ENCODE measurements around the gene VPS37C. TPM values are rescaled to one million over a fixed set of nuclear protein-coding genes. Genes with fewer than 3 reads are reported as not detected.

The VPS37C gene
- total and polyA plus RNA-seq, 4 donors, result 14.8 to 35.8 (median 22.3) TPM

DNA sequence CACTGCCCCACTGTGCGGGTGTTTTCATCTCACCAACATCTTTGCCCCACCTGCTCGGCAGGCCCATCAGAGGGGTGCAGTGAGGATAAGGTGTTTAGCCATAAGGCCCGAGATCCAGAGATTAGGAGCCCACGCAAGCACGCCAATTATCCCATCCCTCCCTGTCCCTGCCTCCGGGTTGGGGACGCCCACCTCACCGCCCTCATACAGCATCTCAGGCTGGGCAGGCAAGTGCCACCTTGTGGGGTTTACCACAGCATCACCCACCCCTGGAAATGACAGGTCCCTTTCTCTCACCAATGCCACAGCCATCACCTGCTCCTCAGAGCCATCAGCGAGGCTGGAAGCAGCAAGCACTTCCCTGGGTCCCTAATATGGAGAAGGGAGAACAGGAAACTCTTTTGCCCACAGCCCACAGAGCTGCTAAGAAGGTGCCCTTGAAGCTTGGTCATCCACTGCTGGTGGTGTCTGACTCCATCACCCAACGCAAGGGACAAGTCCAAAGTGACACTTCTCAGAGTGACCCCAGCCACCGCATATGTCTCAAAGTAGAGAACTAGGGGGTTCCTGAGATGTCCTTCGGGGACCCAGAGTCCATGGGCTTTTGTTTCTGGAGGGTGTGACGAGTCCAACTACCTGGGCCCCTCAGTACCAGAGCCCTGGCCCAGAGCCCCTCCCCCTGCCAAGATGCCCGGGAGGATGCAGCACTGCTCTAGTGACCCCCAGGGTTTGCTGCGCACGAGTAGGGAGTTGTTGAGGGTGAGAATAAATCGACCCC, 15.8 kb downstream of the VPS37C start:
- Histone ChIP-seq H3K4me3 (no peak overlapping the region), H3K9ac (ENCODE audit: insufficient read depth in 1 of 2, low read length in 2 of 2) (no peak overlapping the region), H3K9me3 (ENCODE audit: control insufficient read depth in 4 of 4, insufficient read depth in 3 of 4, low read length in 3 of 4) (no peaks in the 10 kb centered on the region), H3K27me3 (ENCODE audit: control insufficient read depth in 3 of 3, insufficient read depth in 3 of 3, low read length in 2 of 3) (no peaks in the 10 kb centered on the region), H3K27ac (ENCODE audit: low read depth in 1 of 2, low read length in 1 of 2) (no peak overlapping the region), H3K36me3 (ENCODE audit: control insufficient read depth in 4 of 4, insufficient read depth in 4 of 4, low read length in 4 of 4) (peaks cover 0 to 1% (median 0%) of the 10 kb centered on the region in 4 donors), H3K4me1 (ENCODE audit: control insufficient read depth in 5 of 5, insufficient read depth in 5 of 5, low read length in 5 of 5) (peaks cover 0 to 45% (median 13%) of the 10 kb centered on the region in 5 donors)
- ATAC-seq (ENCODE audit: insufficient read depth, low FRiP score), result no peak
- TF ChIP-seq, protein P1, sequence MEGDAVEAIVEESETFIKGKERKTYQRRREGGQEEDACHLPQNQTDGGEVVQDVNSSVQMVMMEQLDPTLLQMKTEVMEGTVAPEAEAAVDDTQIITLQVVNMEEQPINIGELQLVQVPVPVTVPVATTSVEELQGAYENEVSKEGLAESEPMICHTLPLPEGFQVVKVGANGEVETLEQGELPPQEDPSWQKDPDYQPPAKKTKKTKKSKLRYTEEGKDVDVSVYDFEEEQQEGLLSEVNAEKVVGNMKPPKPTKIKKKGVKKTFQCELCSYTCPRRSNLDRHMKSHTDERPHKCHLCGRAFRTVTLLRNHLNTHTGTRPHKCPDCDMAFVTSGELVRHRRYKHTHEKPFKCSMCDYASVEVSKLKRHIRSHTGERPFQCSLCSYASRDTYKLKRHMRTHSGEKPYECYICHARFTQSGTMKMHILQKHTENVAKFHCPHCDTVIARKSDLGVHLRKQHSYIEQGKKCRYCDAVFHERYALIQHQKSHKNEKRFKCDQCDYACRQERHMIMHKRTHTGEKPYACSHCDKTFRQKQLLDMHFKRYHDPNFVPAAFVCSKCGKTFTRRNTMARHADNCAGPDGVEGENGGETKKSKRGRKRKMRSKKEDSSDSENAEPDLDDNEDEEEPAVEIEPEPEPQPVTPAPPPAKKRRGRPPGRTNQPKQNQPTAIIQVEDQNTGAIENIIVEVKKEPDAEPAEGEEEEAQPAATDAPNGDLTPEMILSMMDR (IDR thresholded peaks at IDR 0.05; ENCODE audit: control extremely low read depth, extremely low read depth), result no peak
- WGBS, 2 donors, result 85 to 88% methylated on average over 17 of the region's 17 CpGs
- peak in 1 of 3 donors; percentile 8 for DNase-seq

DNA sequence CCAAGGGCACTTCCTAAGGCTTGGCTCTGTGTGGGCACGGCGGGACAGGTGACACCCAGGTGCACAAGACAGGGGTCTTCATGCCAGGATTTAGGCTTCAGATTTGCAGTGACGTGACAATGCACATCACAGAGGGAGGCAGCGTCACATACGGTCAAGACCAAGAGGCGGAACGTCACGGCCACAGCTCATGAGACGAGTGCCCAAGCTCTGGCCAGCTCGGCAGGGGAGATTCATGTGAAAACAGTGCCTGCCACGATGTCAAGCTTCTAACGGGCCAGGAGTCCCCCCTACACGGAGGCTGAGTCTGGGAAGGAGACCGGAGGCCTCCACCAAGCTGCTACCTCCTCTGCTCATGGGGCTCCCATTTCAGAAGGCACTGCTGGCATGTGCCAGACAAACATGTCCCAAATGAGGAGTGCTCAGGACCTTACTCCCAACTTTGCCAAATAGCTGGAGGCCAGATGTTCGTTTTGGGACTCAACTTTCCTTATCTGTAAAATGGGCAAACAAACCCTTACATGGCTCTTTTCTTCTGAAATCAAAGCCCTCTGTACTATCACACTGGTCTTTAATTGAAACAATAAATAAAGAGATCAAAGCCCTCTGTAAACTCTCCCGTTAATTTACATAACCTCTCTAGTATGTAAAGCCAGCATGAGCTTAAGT, 16.6 kb downstream of the VPS37C start:
- 92 to 96% methylated on average over 16 of the region's 16 CpGs for WGBS, 2 donors
- Histone ChIP-seq H3K9me3 (ENCODE audit: control insufficient read depth in 4 of 4, insufficient read depth in 3 of 4, low read length in 3 of 4) (no peaks in the 10 kb centered on the region), H3K36me3 (ENCODE audit: control insufficient read depth in 4 of 4, insufficient read depth in 4 of 4, low read length in 4 of 4) (peaks cover 0 to 1% (median 0%) of the 10 kb centered on the region in 4 donors), H3K27ac (ENCODE audit: low read depth in 1 of 2, low read length in 1 of 2) (no peak overlapping the region), H3K4me1 (ENCODE audit: control insufficient read depth in 5 of 5, insufficient read depth in 5 of 5, low read length in 5 of 5) (peaks cover 4 to 38% (median 6%) of the 10 kb centered on the region in 5 donors), H3K9ac (ENCODE audit: insufficient read depth in 1 of 2, low read length in 2 of 2) (no peak overlapping the region), H3K4me3 (no peak overlapping the region), H3K27me3 (ENCODE audit: control insufficient read depth in 3 of 3, insufficient read depth in 3 of 3, low read length in 2 of 3) (no peaks in the 10 kb centered on the region)
- TF ChIP-seq, protein P1 (IDR thresholded peaks at IDR 0.05; ENCODE audit: control extremely low read depth, extremely low read depth), result no peak
- peak in 1 of 3 donors; percentile 5 for DNase-seq
- no peak for ATAC-seq (ENCODE audit: insufficient read depth, low FRiP score)

DNA sequence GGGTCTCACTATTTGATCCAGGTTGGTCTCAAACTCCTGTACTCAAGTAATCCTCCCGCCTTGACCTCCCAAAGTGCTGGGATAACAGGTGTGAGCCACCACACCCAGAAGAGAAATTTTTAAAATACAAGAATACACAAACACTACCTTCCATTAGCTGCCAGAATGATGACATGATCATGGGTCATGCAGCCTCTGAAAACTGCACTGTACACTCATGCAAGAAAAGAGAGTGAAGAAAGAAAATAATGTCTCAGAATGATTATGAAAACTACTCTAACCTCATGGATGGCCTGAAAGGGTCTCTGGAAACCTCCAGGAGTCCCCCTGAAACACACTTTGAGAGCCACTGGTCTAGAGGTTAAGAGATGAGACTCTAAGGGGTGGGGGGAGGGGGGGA, 18.8 kb downstream of the VPS37C start:
- Histone ChIP-seq H3K4me1 (ENCODE audit: control insufficient read depth in 5 of 5, insufficient read depth in 5 of 5, low read length in 5 of 5) (peaks cover 0 to 16% (median 8%) of the 10 kb centered on the region in 5 donors), H3K4me3 (no peak overlapping the region), H3K27ac (ENCODE audit: low read depth in 1 of 2, low read length in 1 of 2) (no peak overlapping the region), H3K27me3 (ENCODE audit: control insufficient read depth in 3 of 3, insufficient read depth in 3 of 3, low read length in 2 of 3) (no peaks in the 10 kb centered on the region), H3K36me3 (ENCODE audit: control insufficient read depth in 4 of 4, insufficient read depth in 4 of 4, low read length in 4 of 4) (peaks cover 0 to 14% (median 0%) of the 10 kb centered on the region in 4 donors), H3K9me3 (ENCODE audit: control insufficient read depth in 4 of 4, insufficient read depth in 3 of 4, low read length in 3 of 4) (no peaks in the 10 kb centered on the region), H3K9ac (ENCODE audit: insufficient read depth in 1 of 2, low read length in 2 of 2) (no peak overlapping the region)
- TF ChIP-seq, protein P1 (IDR thresholded peaks at IDR 0.05; ENCODE audit: control extremely low read depth, extremely low read depth), result no peak
- ATAC-seq (ENCODE audit: insufficient read depth, low FRiP score) (no peak), DNase-seq (no peak)
- 98 to 100% methylated on average over 1 of the region's 1 CpG for WGBS, 2 donors

Measured in lung (tissue), 12 donors.